NCI-H82 (cell line): Measurements from ENCODE around the gene PDZD8.

Source experiments
- DNase-seq: peaks from one replicate; lab custom pipeline; 2025; lab: John Stamatoyannopoulos, UW

The PDZD8 gene

GRCh38 chr10:117391436-117392205 is 16.4 kb upstream of the PDZD8 start:
- DNase-seq: no peak

GRCh38 chr10:117390420-117390819 is 15.2 kb upstream of the PDZD8 start:
- no peak for DNase-seq

- DNase-seq: no peak
These were observed 11.6 kb upstream of the PDZD8 start for GRCh38 chr10:117386805-117387204.

- DNase-seq: no peak
These were observed 7.6 kb upstream of the PDZD8 start for GRCh38 chr10:117382861-117383260.

GRCh38 chr10:117374506-117375359 is 507 bp downstream of the PDZD8 start:
- peak; percentile 63 for DNase-seq

- peak; percentile 56 for DNase-seq
These were observed 1.3 kb downstream of the PDZD8 start for GRCh38 chr10:117373823-117374505.

- no peak for DNase-seq
These were observed 5.0 kb downstream of the PDZD8 start for GRCh38 chr10:117370205-117370604.

GRCh38 chr10:117367718-117368117 is 7.5 kb downstream of the PDZD8 start:
- no peak for DNase-seq

- DNase-seq: no peak
These were observed 8.5 kb downstream of the PDZD8 start for GRCh38 chr10:117366741-117367140.

GRCh38 chr10:117365612-117366011 is 9.6 kb downstream of the PDZD8 start:
- no peak for DNase-seq

GRCh38 chr10:117364110-117364960 is 10.9 kb downstream of the PDZD8 start:
- no peak for DNase-seq

GRCh38 chr10:117363028-117363427 is 12.2 kb downstream of the PDZD8 start:
- DNase-seq: no peak

GRCh38 chr10:117362313-117362712 is 12.9 kb downstream of the PDZD8 start:
- DNase-seq: no peak

- no peak for DNase-seq
These were observed 14.1 kb downstream of the PDZD8 start for GRCh38 chr10:117360994-117361667.

- no peak for DNase-seq
These were observed 15.2 kb downstream of the PDZD8 start for GRCh38 chr10:117360016-117360415.

GRCh38 chr10:117355072-117355471 is 20.2 kb downstream of the PDZD8 start:
- no peak for DNase-seq

- no peak for DNase-seq
These were observed 21.6 kb downstream of the PDZD8 start for GRCh38 chr10:117353684-117354083.

- DNase-seq: no peak
These were observed 22.5 kb downstream of the PDZD8 start for GRCh38 chr10:117352724-117353123.

- no peak for DNase-seq
These were observed 23.2 kb downstream of the PDZD8 start for GRCh38 chr10:117351996-117352395.

- no peak for DNase-seq
These were observed 23.7 kb downstream of the PDZD8 start for GRCh38 chr10:117351558-117351957.

GRCh38 chr10:117350909-117351308 is 24.3 kb downstream of the PDZD8 start:
- DNase-seq: no peak
